Activated CD8-positive, alpha-beta T cell treated with anti-CD3 and anti-CD28 coated beads, Interleukin-2, amount 10 ng/mL, durations not matched to agents 7 days and 5 days (primary cell): ENCODE data around the gene CIITA. TPM values are rescaled to one million over a fixed set of nuclear protein-coding genes. Genes with fewer than 3 reads are reported as not detected.
A peak's percentile ranks its signal among the peaks of the same experiment; 100 is the strongest.

Experiments used
- ATAC-seq: fragments of 150-1000 bp; cut with Tn5 transposase; one replicate; pipeline ENCODE4 v1.10.0; 2021; ENCODE audit warnings: moderate library complexity
- CTCF ChIA-PET: fragments of 350-600 bp; sonication (Branson Sonifier 250); formaldehyde crosslinking; loops from one replicate; lab custom pipeline; 2021; ENCODE audit warnings: antibody characterized with exemption; lab: Charles Lee
- POLR2A ChIA-PET: fragments of 350-600 bp; sonication (Branson Sonifier 250); formaldehyde crosslinking; loops from one replicate; lab custom pipeline; 2021; ENCODE audit warnings: antibody characterized with exemption; lab: Charles Lee
- DNase-seq: peaks from one replicate; pipeline ENCODE4 v3.0.0-alpha.2; 2020
- H3K27ac Mint-ChIP-seq: one replicate; pipeline ENCODE4 v1.8.0; 2021; ENCODE audit warnings: mild to moderate bottlenecking, mixed read lengths
- H3K27me3 Mint-ChIP-seq: one replicate; pipeline ENCODE4 v1.8.0; 2021; ENCODE audit warnings: low read depth, mixed read lengths
- H3K36me3 Mint-ChIP-seq: one replicate; pipeline ENCODE4 v1.8.0; 2021; ENCODE audit warnings: low read depth, mixed read lengths
- H3K4me1 Mint-ChIP-seq: one replicate; pipeline ENCODE4 v1.8.0; 2021; ENCODE audit warnings: low read depth, mixed read lengths
- H3K4me3 Mint-ChIP-seq: one replicate; pipeline ENCODE4 v1.8.0; 2021; ENCODE audit warnings: mild to moderate bottlenecking, mixed read lengths
- H3K9me3 Mint-ChIP-seq: one replicate; pipeline ENCODE4 v1.8.0; 2022; ENCODE audit warnings: mixed read lengths; ENCODE audit not compliant: insufficient read depth
- total RNA-seq, 2 experiments: library from RNA; stranded (reverse); gene quantifications; one replicate each; pipeline ENCODE4 v1.2.3, GENCODE V29; 2021

The CIITA gene
- total RNA-seq, 2 experiments from 2014 or later = 23.3 to 23.6 TPM

DNA sequence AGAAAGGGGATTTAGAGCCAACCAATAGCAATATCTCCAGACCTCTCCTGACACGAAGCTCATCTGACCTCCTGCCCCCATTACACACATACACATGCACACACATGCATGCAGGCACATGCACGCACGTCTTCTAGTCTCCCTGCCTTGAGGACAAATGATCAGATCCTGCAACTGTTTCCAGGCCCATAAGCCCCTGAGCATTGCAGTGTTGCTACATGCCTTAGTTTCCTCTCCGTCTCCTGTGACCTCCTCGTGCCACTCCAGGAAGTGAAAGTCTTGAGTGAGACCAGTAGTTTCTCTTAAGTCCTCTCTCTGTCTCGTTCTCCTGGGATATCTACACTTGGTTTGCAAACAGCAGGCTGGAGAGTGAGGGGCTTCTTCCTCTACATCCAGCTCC, 8.2 kb downstream of the CIITA start:
- Mint-ChIP-seq H3K4me3 (no peak overlapping the region), H3K27me3 (peaks cover 8% of the 10 kb centered on the region), H3K27ac (no peak overlapping the region), H3K36me3 (peaks cover 18% of the 10 kb centered on the region), H3K9me3 (no peaks in the 10 kb centered on the region), H3K4me1 (peaks cover 39% of the 10 kb centered on the region)
- DNase-seq (no peak), ATAC-seq (no peak)
- ChIA-PET CTCF (no interaction called here), POLR2A (no interaction called here)

GRCh38 chr16:10888320-10888937, 11.4 kb downstream of the CIITA start:
- DNase-seq (no peak), ATAC-seq (no peak)
- Mint-ChIP-seq H3K27ac (no peak overlapping the region), H3K27me3 (peaks cover 7% of the 10 kb centered on the region), H3K36me3 (peaks cover 9% of the 10 kb centered on the region), H3K4me3 (no peak overlapping the region), H3K4me1 (peaks cover 18% of the 10 kb centered on the region), H3K9me3 (no peaks in the 10 kb centered on the region)
- ChIA-PET CTCF (no interaction called here), POLR2A (no interaction called here)

DNA sequence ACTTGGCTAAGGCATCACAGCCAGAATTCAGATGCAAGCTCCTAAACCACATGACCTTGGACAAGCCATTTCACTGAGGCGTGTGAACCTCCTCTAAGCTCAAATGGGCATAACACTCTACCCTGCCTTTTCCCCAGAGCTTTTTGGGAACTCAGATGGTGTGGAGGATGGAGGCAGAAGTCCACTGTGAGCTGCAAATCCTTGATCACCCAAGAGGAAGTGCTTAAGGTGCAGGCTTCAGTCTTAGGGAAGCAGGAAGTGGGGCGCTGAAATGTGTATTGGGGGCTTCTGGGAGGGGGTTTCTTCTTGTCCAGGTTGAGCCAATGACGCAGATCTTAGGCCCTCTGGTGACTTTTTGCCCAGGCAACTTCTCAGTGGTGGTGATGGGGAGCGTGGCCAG, 12.9 kb downstream of the CIITA start:
- Mint-ChIP-seq H3K36me3 (peaks cover 5% of the 10 kb centered on the region), H3K4me3 (no peak overlapping the region), H3K9me3 (no peaks in the 10 kb centered on the region), H3K27ac (no peak overlapping the region), H3K4me1 (peaks cover 16% of the 10 kb centered on the region), H3K27me3 (peaks cover 5% of the 10 kb centered on the region)
- ATAC-seq = no peak
- no peak for DNase-seq
- ChIA-PET POLR2A (no interaction called here), CTCF (no interaction called here)

DNA sequence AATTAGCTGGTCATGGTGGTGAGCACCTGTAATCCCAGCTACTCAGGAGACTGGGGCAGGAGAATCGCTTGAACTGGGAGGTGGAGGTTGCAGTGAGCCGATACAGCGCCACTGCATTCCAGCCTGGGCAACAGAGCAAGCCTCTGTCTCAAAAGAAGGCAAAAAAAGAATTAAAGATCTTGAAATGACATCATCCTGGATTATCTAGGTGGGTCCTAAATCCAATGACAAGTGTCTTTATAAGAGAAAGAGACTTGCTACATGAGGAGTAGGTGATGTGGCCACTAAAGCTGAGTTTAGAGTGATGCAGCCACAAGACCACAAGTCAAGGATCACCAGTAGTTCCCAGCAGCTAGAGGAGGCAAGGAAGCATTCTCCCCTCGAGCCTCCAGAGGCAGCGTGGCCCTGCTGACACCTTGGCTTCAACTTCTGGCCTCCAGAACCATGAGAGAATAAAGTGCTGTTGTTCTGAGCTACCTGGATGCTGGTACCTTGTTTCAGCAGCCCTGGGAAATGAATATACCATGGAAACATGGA, 15.8 kb downstream of the CIITA start:
- Mint-ChIP-seq H3K4me1 (no peaks in the 10 kb centered on the region), H3K27me3 (peaks cover 2% of the 10 kb centered on the region), H3K4me3 (no peak overlapping the region), H3K9me3 (no peaks in the 10 kb centered on the region), H3K27ac (no peak overlapping the region), H3K36me3 (peaks cover 13% of the 10 kb centered on the region)
- POLR2A ChIA-PET = interaction anchor here (1.2 kb wide), 1 partner anchor 14 kb away, joined by 4 read pairs; no protein-coding TSS in a partner anchor
- ATAC-seq (no peak), DNase-seq (no peak)
- CTCF ChIA-PET = no interaction called here

GRCh38 chr16:10895053-10895946, 18.3 kb downstream of the CIITA start:
- H3K4me1 Mint-ChIP-seq = no peaks in the 10 kb centered on the region
- POLR2A ChIA-PET = no interaction called here
- CTCF ChIA-PET = no interaction called here

DNA sequence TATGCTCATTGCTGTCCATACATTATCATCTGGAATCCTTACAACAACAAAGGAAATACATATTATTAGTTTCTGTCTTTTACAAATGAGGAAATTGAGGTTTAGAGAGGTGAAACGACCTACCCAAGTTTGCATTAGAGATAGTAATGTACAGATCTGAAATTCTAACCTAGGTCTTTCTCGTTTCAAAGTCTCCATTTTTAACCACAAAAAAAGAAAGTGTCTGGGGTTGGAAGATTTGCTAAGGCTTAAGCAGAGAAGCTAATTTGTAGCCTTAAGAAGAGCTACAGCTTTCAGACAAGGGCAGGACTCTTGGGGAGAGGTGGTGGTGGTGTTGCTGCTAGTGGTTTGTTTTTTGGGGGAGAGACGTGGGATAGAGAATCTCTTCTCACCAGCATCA, 19.2 kb downstream of the CIITA start:
- ChIA-PET POLR2A (no interaction called here), CTCF (no interaction called here)
- peaks cover 30% of the 10 kb centered on the region for H3K36me3 Mint-ChIP-seq
- no peak for ATAC-seq
- no peak for DNase-seq
- no peak overlapping the region for H3K27ac Mint-ChIP-seq
- no peaks in the 10 kb centered on the region for H3K4me1 Mint-ChIP-seq
- peaks cover 3% of the 10 kb centered on the region for H3K9me3 Mint-ChIP-seq
- H3K27me3 Mint-ChIP-seq = no peaks in the 10 kb centered on the region
- no peak overlapping the region for H3K4me3 Mint-ChIP-seq

More at GRCh38 chr16:10895053-10895946, 18.3 kb downstream of the CIITA start:
- Mint-ChIP-seq H3K9me3 (peaks cover 3% of the 10 kb centered on the region), H3K36me3 (peaks cover 24% of the 10 kb centered on the region), H3K4me3 (no peak overlapping the region), H3K27me3 (no peaks in the 10 kb centered on the region), H3K27ac (no peak overlapping the region)
- DNase-seq = peak; percentile 63
- peak; percentile 47 for ATAC-seq

- Mint-ChIP-seq H3K4me3 (no peak overlapping the region), H3K4me1 (no peaks in the 10 kb centered on the region), H3K36me3 (peaks cover 34% of the 10 kb centered on the region), H3K27ac (no peak overlapping the region), H3K27me3 (no peaks in the 10 kb centered on the region), H3K9me3 (peaks cover 3% of the 10 kb centered on the region)
- no peak for DNase-seq
- ChIA-PET CTCF (no interaction called here), POLR2A (no interaction called here)
- no peak for ATAC-seq
Observed at GRCh38 chr16:10896723-10897122, 19.7 kb downstream of the CIITA start.

DNA sequence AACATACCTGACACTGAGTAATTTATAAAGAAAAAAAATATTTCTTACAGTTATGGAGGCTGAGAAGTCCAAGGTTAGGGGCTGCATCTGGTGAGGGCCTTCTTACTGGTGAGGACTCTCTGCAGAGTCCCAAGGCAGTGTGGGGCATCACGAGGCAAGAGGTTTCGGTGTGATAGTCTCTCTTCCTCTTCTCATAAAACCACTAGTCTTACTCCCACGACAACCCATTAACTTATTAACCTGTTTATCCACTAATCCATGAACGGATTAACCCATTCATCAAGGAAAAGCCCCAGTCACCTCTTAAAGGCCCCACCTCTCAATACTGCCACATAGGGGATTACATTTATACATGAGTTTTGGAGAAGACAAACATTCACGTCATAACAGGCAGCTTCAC, 20.1 kb downstream of the CIITA start:
- ATAC-seq (no peak), DNase-seq (no peak)
- ChIA-PET POLR2A (no interaction called here), CTCF (interaction anchor here (1.2 kb wide), 1 partner anchor 22 kb away, joined by 7 read pairs; no protein-coding TSS in a partner anchor)
- H3K36me3 Mint-ChIP-seq = peaks cover 37% of the 10 kb centered on the region
- peaks cover 3% of the 10 kb centered on the region for H3K9me3 Mint-ChIP-seq
- H3K27me3 Mint-ChIP-seq = no peaks in the 10 kb centered on the region
- H3K4me1 Mint-ChIP-seq = no peaks in the 10 kb centered on the region
- no peak overlapping the region for H3K4me3 Mint-ChIP-seq
- H3K27ac Mint-ChIP-seq = no peak overlapping the region

- ATAC-seq (no peak), DNase-seq (no peak)
- Mint-ChIP-seq H3K27me3 (no peaks in the 10 kb centered on the region), H3K36me3 (peaks cover 55% of the 10 kb centered on the region), H3K27ac (no peak overlapping the region), H3K4me3 (no peak overlapping the region), H3K4me1 (no peaks in the 10 kb centered on the region), H3K9me3 (peaks cover 3% of the 10 kb centered on the region)
- ChIA-PET POLR2A (interaction anchor here (0.6 kb wide), 1 partner anchor 57 kb away, joined by 3 read pairs; no protein-coding TSS in a partner anchor), CTCF (no interaction called here)
Observed at GRCh38 chr16:10902999-10903398, 26.0 kb downstream of the CIITA start.

DNA sequence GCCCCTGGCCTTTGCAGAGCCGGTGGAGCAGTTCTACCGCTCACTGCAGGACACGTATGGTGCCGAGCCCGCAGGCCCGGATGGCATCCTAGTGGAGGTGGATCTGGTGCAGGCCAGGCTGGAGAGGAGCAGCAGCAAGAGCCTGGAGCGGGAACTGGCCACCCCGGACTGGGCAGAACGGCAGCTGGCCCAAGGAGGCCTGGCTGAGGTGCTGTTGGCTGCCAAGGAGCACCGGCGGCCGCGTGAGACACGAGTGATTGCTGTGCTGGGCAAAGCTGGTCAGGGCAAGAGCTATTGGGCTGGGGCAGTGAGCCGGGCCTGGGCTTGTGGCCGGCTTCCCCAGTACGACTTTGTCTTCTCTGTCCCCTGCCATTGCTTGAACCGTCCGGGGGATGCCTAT, 29.5 kb downstream of the CIITA start:
- no peaks in the 10 kb centered on the region for H3K27me3 Mint-ChIP-seq
- POLR2A ChIA-PET = no interaction called here
- ATAC-seq (no peak), DNase-seq (no peak)
- H3K27ac Mint-ChIP-seq = no peak overlapping the region
- CTCF ChIA-PET = no interaction called here
- H3K9me3 Mint-ChIP-seq = no peaks in the 10 kb centered on the region
- no peaks in the 10 kb centered on the region for H3K4me1 Mint-ChIP-seq
- no peak overlapping the region for H3K4me3 Mint-ChIP-seq
- peaks cover 45% of the 10 kb centered on the region for H3K36me3 Mint-ChIP-seq

DNA sequence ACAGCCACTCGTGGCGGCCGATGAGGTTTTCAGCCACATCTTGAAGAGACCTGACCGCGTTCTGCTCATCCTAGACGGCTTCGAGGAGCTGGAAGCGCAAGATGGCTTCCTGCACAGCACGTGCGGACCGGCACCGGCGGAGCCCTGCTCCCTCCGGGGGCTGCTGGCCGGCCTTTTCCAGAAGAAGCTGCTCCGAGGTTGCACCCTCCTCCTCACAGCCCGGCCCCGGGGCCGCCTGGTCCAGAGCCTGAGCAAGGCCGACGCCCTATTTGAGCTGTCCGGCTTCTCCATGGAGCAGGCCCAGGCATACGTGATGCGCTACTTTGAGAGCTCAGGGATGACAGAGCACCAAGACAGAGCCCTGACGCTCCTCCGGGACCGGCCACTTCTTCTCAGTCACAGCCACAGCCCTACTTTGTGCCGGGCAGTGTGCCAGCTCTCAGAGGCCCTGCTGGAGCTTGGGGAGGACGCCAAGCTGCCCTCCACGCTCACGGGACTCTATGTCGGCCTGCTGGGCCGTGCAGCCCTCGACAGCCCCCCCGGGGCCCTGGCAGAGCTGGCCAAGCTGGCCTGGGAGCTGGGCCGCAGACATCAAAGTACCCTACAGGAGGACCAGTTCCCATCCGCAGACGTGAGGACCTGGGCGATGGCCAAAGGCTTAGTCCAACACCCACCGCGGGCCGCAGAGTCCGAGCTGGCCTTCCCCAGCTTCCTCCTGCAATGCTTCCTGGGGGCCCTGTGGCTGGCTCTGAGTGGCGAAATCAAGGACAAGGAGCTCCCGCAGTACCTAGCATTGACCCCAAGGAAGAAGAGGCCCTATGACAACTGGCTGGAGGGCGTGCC, 30.1 kb downstream of the CIITA start:
- H3K27ac Mint-ChIP-seq = no peak overlapping the region
- H3K4me3 Mint-ChIP-seq = no peak overlapping the region
- H3K27me3 Mint-ChIP-seq = no peaks in the 10 kb centered on the region
- H3K4me1 Mint-ChIP-seq = no peaks in the 10 kb centered on the region
- DNase-seq (no peak), ATAC-seq (no peak)
- H3K9me3 Mint-ChIP-seq = no peaks in the 10 kb centered on the region
- ChIA-PET POLR2A (no interaction called here), CTCF (no interaction called here)
- peaks cover 39% of the 10 kb centered on the region for H3K36me3 Mint-ChIP-seq
